Kidney (tissue), 14 donors: Measurements from ENCODE around the gene KCNAB2. TPM values are rescaled to one million over a fixed set of nuclear protein-coding genes. Genes with fewer than 3 reads are reported as not detected.

Source experiments
- DNase-seq, 5 donors: peaks; one replicate each; pipeline ENCODE4 v3.0.0-alpha.2; 2013 to 2020
- FAIRE-seq: peaks from 2 replicates; lab custom pipeline; 2012; peaks lifted over from hg19 to GRCh38; lab: Jason Lieb, UNC
- H3K27ac ChIP-seq, 2 donors: one replicate each; pipeline ENCODE4 v1.7.0; 2013; ENCODE audit warnings: low read depth in 2 of 2, low read length in 2 of 2, inconsistent platforms in 1 of 2
- H3K27me3 ChIP-seq: one replicate; pipeline ENCODE4 v1.7.1; 2013; ENCODE audit warnings: low read length, inconsistent platforms; ENCODE audit not compliant: control insufficient read depth, insufficient read depth
- H3K36me3 ChIP-seq, 3 donors: one replicate each; pipeline versions ENCODE4 v1.7.0 to v1.7.1; 2013; ENCODE audit warnings: low read length in 3 of 3, control low read depth in 1 of 3, inconsistent platforms in 1 of 3; ENCODE audit not compliant: insufficient read depth in 3 of 3, control insufficient read depth in 2 of 3
- H3K4me1 ChIP-seq, 3 donors: one replicate each; pipeline versions ENCODE4 v1.7.0 to v1.7.1; 2013; ENCODE audit warnings: low read length in 3 of 3, inconsistent platforms in 1 of 3, low read depth in 1 of 3; ENCODE audit not compliant: control insufficient read depth in 2 of 3, insufficient read depth in 2 of 3
- H3K4me3 ChIP-seq, 3 donors: one replicate each; pipeline versions ENCODE4 v1.7.0 to v1.8.1; 2013; ENCODE audit warnings: low read length in 3 of 3, control low read depth in 1 of 3, inconsistent platforms in 1 of 3
- H3K9ac ChIP-seq, 3 donors: one replicate each; pipeline versions ENCODE4 v1.7.0 to v1.7.1; 2013; ENCODE audit warnings: low read length in 3 of 3, control low read depth in 1 of 3, inconsistent platforms in 1 of 3
- H3K9me3 ChIP-seq, 3 donors: one replicate each; pipeline versions ENCODE4 v1.7.0 to v1.7.1; 2013; ENCODE audit warnings: low read length in 3 of 3, control low read depth in 1 of 3, inconsistent platforms in 1 of 3; ENCODE audit not compliant: control insufficient read depth in 2 of 3, insufficient read depth in 1 of 3
- CTCF ChIP-seq: IDR thresholded peaks from 3 replicates; pipeline ENCODE4 v1.5.1; 2012; ENCODE audit warnings: mild to moderate bottlenecking, moderate library complexity, borderline replicate concordance; ENCODE audit not compliant: insufficient read depth; ENCODE audit errors: extremely low read depth
- intact Hi-C: fragments of 100-400 bp; cut with DNase I; formaldehyde crosslinking; loops from one replicate; pipeline ENCODE4 v1.11.1; 2022
- polyA plus RNA-seq: library from polyadenylated mRNA; stranded (reverse); fragments of 350-450 nt; fragmentation: Illumina TruSeq; extraction: RNeasy Lipid Tissue Mini Kit (QIAGEN cat#74804); gene quantifications from one replicate; pipeline ENCODE4 v1.2.3, GENCODE V29; 2014; ENCODE audit warnings: low read depth, low replicate concordance; ENCODE audit not compliant: insufficient read depth
- total RNA-seq: library from RNA; stranded (reverse); fragmentation: NEBNext Ultra II Directional; extraction: Animal tissue kit (Norgen Biotek cat#: 25700); gene quantifications from one replicate; pipeline ENCODE4 v1.2.1, GENCODE V29; 2021
- donor health status: control.
- donor health status: control.
- donor health status: control.
- donor health status: control.
- donor health status: control.
- donor health status: DM: yes; HTN: yes; CAD: no.
- donor health status: Normal renal cell carcinoma (clear cell type).

Gene KCNAB2
- total and polyA plus RNA-seq, 2 donors from 2014 or later = 19.6 to 28.1 TPM

DNA sequence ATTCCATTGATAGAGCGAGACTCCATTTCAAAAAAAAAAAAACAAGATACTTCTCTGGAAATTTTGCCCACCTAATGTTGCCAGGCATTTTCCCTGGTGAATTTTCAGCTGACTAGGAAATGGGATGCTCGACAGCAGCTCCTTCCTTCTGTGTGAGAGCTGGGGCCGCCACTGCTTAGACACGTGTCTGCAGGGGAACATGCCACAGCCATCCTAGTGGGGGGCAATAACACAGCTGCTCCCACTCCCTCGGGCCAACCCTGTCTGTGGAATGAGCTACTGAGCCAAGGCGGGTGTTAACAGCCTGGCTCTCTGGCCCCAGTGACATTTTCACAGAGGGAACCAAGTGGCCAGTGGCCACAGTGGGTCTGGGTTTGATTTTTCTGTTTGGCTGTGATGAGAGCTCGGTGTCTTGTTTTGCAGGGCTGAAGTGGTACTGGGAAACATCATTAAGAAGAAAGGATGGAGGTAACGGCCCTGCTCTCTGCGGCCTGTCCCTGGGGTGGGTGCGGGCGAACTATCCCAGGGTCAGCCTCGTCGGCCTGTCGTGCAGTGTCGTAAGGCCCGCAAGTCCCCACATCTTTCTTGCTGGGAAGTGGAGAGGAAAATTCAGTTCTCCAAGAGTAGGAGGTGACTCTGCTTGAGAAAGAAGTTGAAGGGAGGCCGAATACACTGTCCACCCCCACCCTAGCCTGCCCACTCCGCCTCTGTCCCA, 39.2 kb downstream of the KCNAB2 start:
- H3K36me3 ChIP-seq = no peaks in the 10 kb centered on the region
- no peaks in the 10 kb centered on the region for H3K27me3 ChIP-seq
- intact Hi-C loops = no loop called here
- no peaks in the 10 kb centered on the region for H3K9me3 ChIP-seq
- no peak overlapping the region for H3K9ac ChIP-seq
- H3K27ac ChIP-seq = no peak overlapping the region
- FAIRE-seq (no peak), DNase-seq (no peak)
- H3K4me1 ChIP-seq = no peaks in the 10 kb centered on the region
- H3K4me3 ChIP-seq = no peak overlapping the region
- no peak for TF ChIP-seq CTCF

GRCh38 chr1:6085666-6086065, 40.0 kb downstream of the KCNAB2 start:
- Histone ChIP-seq H3K4me1 (no peaks in the 10 kb centered on the region), H3K9ac (no peak overlapping the region), H3K27ac (no peak overlapping the region), H3K4me3 (no peak overlapping the region), H3K27me3 (no peaks in the 10 kb centered on the region), H3K9me3 (no peaks in the 10 kb centered on the region), H3K36me3 (no peaks in the 10 kb centered on the region)
- FAIRE-seq (no peak), DNase-seq (no peak)
- intact Hi-C loops = no loop called here
- no peak for TF ChIP-seq CTCF

DNA sequence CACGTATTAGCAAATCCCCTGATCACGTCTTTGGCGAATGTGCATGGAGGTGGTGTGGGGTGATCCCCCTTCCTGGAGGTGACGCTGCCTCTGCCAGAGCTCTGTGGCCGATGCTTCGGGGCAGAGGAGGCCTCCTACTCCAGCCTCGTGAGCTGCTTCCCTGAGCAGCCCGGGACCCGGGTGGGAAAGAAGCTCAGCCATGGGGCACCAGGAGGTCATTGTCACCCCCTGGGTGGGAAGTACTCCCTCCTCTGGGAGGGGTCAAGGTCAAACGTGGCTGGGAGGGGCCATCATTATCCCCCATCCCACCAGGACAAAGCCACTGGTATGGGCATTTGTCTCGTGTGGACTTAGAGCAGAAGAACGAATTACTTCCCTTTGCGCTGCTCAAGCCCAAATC, 40.7 kb downstream of the KCNAB2 start:
- intact Hi-C loops = no loop called here
- Histone ChIP-seq H3K36me3 (no peaks in the 10 kb centered on the region), H3K4me1 (no peaks in the 10 kb centered on the region), H3K27ac (no peak overlapping the region), H3K27me3 (no peaks in the 10 kb centered on the region), H3K9ac (no peak overlapping the region), H3K4me3 (no peak overlapping the region), H3K9me3 (no peaks in the 10 kb centered on the region)
- TF ChIP-seq CTCF = no peak
- DNase-seq = no peak
- no peak for FAIRE-seq
